Measurements from ENCODE around the gene SEC23B.
A peak's percentile ranks its signal among the peaks of the same experiment; 100 is the strongest.
"Not testable (repeated sequence)": the region's sequence is repeated elsewhere in the genome, so short reads cannot be mapped to it uniquely, and the experiment has no call there.

SEC23B gene

GRCh38 chr20:18523066-18523465 lies 15.3 kb downstream of the SEC23B start:
- no peak for DNase-seq

GRCh38 chr20:18524646-18525045 lies 16.9 kb downstream of the SEC23B start:
- DNase-seq = no peak

- not testable (repeated sequence) for DNase-seq
Observed at GRCh38 chr20:18526761-18527160, 19.0 kb downstream of the SEC23B start.

- DNase-seq = no peak
Observed at GRCh38 chr20:18527339-18527738, 19.6 kb downstream of the SEC23B start.

- no peak for DNase-seq
Observed at GRCh38 chr20:18527836-18528235, 20.1 kb downstream of the SEC23B start.

GRCh38 chr20:18529041-18529440 lies 21.3 kb downstream of the SEC23B start:
- DNase-seq = no peak

GRCh38 chr20:18532626-18533025 lies 24.9 kb downstream of the SEC23B start:
- DNase-seq = no peak

GRCh38 chr20:18533491-18533890 lies 25.8 kb downstream of the SEC23B start:
- DNase-seq = no peak

GRCh38 chr20:18533978-18534644 lies 26.4 kb downstream of the SEC23B start:
- DNase-seq = no peak

- no peak for DNase-seq
Observed at GRCh38 chr20:18537651-18538050, 29.9 kb downstream of the SEC23B start.

GRCh38 chr20:18541741-18542140 lies 34.0 kb downstream of the SEC23B start:
- DNase-seq = no peak

GRCh38 chr20:18543216-18543615 lies 35.5 kb downstream of the SEC23B start:
- no peak for DNase-seq

- DNase-seq = no peak
Observed at GRCh38 chr20:18543932-18544331, 36.2 kb downstream of the SEC23B start.

- DNase-seq = no peak
Observed at GRCh38 chr20:18545566-18545965, 37.8 kb downstream of the SEC23B start.

- no peak for DNase-seq
Observed at GRCh38 chr20:18548465-18548864, 40.7 kb downstream of the SEC23B start.

GRCh38 chr20:18553746-18554145 lies 46.0 kb downstream of the SEC23B start:
- DNase-seq = no peak

- DNase-seq = peak; percentile 89
Observed at GRCh38 chr20:18566892-18567738, 59.4 kb downstream of the SEC23B start, which contains the start of gene SMIM26. Gene SMIM26 (plus strand): TSS chr20:18567432. CDS start chr20:18567479, 47 bp downstream.

- no peak for DNase-seq
Observed at GRCh38 chr20:18567739-18568091, 60.0 kb downstream of the SEC23B start.

GRCh38 chr20:18571009-18571408 lies 63.3 kb downstream of the SEC23B start:
- no peak for DNase-seq

GRCh38 chr20:18571578-18571977 lies 63.8 kb downstream of the SEC23B start:
- DNase-seq = no peak

GRCh38 chr20:18577942-18578341 lies 70.2 kb downstream of the SEC23B start:
- DNase-seq = no peak

- no peak for DNase-seq
Observed at GRCh38 chr20:18578581-18578980, 70.8 kb downstream of the SEC23B start.

- no peak for DNase-seq
Observed at GRCh38 chr20:18580012-18580411, 72.3 kb downstream of the SEC23B start.

GRCh38 chr20:18585134-18585533 lies 77.4 kb downstream of the SEC23B start:
- no peak for DNase-seq

Data from right kidney (tissue), 1 donor.